Neural cell (in vitro differentiated cells): Measurements from ENCODE around the gene C5orf52. TPM values are rescaled to one million over a fixed set of nuclear protein-coding genes. Genes with fewer than 3 reads are reported as not detected.

ENCODE experiments used
- H2AFZ ChIP-seq: fragments of 200-600, 300-800 bp; sonication (generic), shearing (Covaris generic); 2 replicates; pipeline ENCODE4 v1.6.0; 2014; ENCODE audit warnings: low read depth, mild to moderate bottlenecking, antibody characterized with exemption, low read length, moderate library complexity
- H3F3A ChIP-seq: fragments of 200-600 bp; shearing (Covaris generic); 2 replicates; pipeline ENCODE4 v1.6.1; 2016; ENCODE audit warnings: mild to moderate bottlenecking, moderate library complexity, mixed read lengths, antibody characterized with exemption, low read length; ENCODE audit not compliant: insufficient read depth, poor library complexity, severe bottlenecking
- H3K27ac ChIP-seq: fragments of 200-600, 300-800 bp; sonication (generic), shearing (Covaris generic); 2 replicates; pipeline ENCODE4 v1.5.1; 2014; ENCODE audit warnings: mild to moderate bottlenecking, low read length, moderate library complexity
- H3K27me3 ChIP-seq: fragments of 300-800, 200-600 bp; sonication (generic), shearing (Covaris generic); 2 replicates; pipeline ENCODE4 v1.6.0; 2014; ENCODE audit warnings: mild to moderate bottlenecking, low read depth, low read length, moderate library complexity; ENCODE audit not compliant: insufficient read depth
- H3K36me3 ChIP-seq: fragments of 300-800, 200-600 bp; sonication (generic), shearing (Covaris generic); 2 replicates; pipeline ENCODE4 v1.5.1; 2014; ENCODE audit warnings: mild to moderate bottlenecking, antibody characterized with exemption, low read length, moderate library complexity; ENCODE audit not compliant: insufficient read depth
- H3K4me2 ChIP-seq: fragments of 300-800, 200-600 bp; sonication (generic), shearing (Covaris generic); 2 replicates; pipeline ENCODE4 v1.6.0; 2014; ENCODE audit warnings: mild to moderate bottlenecking, low read length
- H3K4me3 ChIP-seq: fragments of 300-800, 200-600 bp; sonication (generic), shearing (Covaris generic); 2 replicates; pipeline ENCODE4 v1.5.1; 2014; ENCODE audit warnings: mild to moderate bottlenecking, low read length, moderate library complexity
- H3K79me2 ChIP-seq: fragments of 200-600 bp; shearing (Covaris generic); replicated peaks from 2 replicates; pipeline ENCODE4 v1.6.0; 2014; ENCODE audit warnings: mild to moderate bottlenecking, low read length, moderate library complexity; ENCODE audit not compliant: insufficient read depth
- H3K9ac ChIP-seq: fragments of 300-800, 200-600 bp; sonication (generic), shearing (Covaris generic); 2 replicates; pipeline ENCODE4 v1.6.1; 2016; ENCODE audit warnings: mild to moderate bottlenecking, low read length, mixed read lengths
- H3K9me2 ChIP-seq: fragments of 200-600 bp; shearing (Covaris generic); 2 replicates; pipeline ENCODE4 v1.6.1; 2016; ENCODE audit warnings: mild to moderate bottlenecking, low read length, mixed read lengths; ENCODE audit not compliant: insufficient read depth
- H3K9me3 ChIP-seq: fragments of 200-600, 300-800 bp; sonication (generic), shearing (Covaris generic); 2 replicates; pipeline ENCODE4 v1.6.1; 2016; ENCODE audit warnings: mild to moderate bottlenecking, mixed run types, low read length, moderate library complexity, mixed read lengths
- H4K20me1 ChIP-seq: fragments of 200-600 bp; shearing (Covaris generic); 2 replicates; pipeline ENCODE4 v1.6.1; 2016; ENCODE audit warnings: mild to moderate bottlenecking, mixed run types; ENCODE audit not compliant: insufficient read depth
- EP300 ChIP-seq: fragments of 450-650 bp; conservative IDR thresholded peaks from 2 replicates; pipeline ENCODE4 v1.6.1; 2014; ENCODE audit warnings: antibody characterized with exemption, mild to moderate bottlenecking, moderate library complexity; ENCODE audit not compliant: poor library complexity, severe bottlenecking
- EZH2 ChIP-seq: fragments of 200-600, 300-800 bp; shearing (Covaris generic), sonication (generic); IDR thresholded peaks from 2 replicates; pipeline ENCODE4 v1.6.1; 2014; ENCODE audit warnings: antibody characterized with exemption, low read length, borderline replicate concordance, mild to moderate bottlenecking; ENCODE audit not compliant: insufficient read depth, poor library complexity, severe bottlenecking
- MXI1 ChIP-seq: fragments of 450-650 bp; conservative IDR thresholded peaks from 2 replicates; pipeline ENCODE4 v1.6.1; 2014; ENCODE audit warnings: antibody characterized with exemption, mild to moderate bottlenecking; ENCODE audit not compliant: poor library complexity, severe bottlenecking
- POLR2AphosphoS5 ChIP-seq: IDR thresholded peaks from 2 replicates; pipeline ENCODE4 v1.6.1; 2012
- RAD21 ChIP-seq: fragments of 450-650 bp; conservative IDR thresholded peaks from 2 replicates; pipeline ENCODE4 v1.6.1; 2014; ENCODE audit warnings: antibody characterized with exemption, mild to moderate bottlenecking, moderate library complexity
- SMC3 ChIP-seq: fragments of 450-650 bp; conservative IDR thresholded peaks from 2 replicates; pipeline ENCODE4 v1.6.1; 2014; ENCODE audit warnings: antibody characterized with exemption, mild to moderate bottlenecking, moderate library complexity; ENCODE audit not compliant: poor library complexity
- TAF1 ChIP-seq: IDR thresholded peaks from 2 replicates; pipeline ENCODE4 v1.6.1; 2012; ENCODE audit warnings: low read depth
- polyA plus RNA-seq: library from polyadenylated mRNA; depleted of rRNA; stranded (reverse); fragments of >200 nt; gene quantifications from 2 replicates; pipeline ENCODE4 v1.2.3, GENCODE V29; 2014
- TF ChIP-seq, protein P1 (sequence below): IDR thresholded peaks from 2 replicates; pipeline ENCODE4 v1.6.1; 2012; ENCODE audit warnings: borderline replicate concordance
- TF ChIP-seq, protein P2 (sequence below): fragments of 450-650 bp; IDR thresholded peaks from 2 replicates; pipeline ENCODE4 v1.5.1; 2014; ENCODE audit warnings: antibody characterized with exemption, mild to moderate bottlenecking, moderate library complexity; ENCODE audit not compliant: poor library complexity, severe bottlenecking

C5orf52 gene
- polyA plus RNA-seq, 1 donor from 2014 or later, result not detected

DNA sequence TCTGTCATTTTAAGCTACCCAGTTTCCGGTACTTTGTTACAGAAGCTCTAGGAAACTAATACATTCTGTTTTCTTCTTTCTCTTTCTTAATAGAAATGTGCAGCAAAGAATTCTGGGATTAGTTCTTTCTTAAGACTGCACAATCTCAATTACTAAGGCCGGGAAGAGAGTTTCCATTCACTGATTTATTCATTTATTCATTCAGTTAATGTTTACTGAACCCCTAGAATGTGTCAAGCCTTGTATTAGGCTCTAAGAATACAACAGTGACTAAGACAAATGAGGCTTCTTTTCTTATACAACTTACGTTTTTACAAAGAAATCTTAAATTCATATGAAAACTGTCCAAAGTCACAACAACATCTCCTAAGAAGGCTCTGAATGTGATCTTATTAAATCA is 32.4 kb downstream of the C5orf52 start:
- Histone ChIP-seq H3K27me3 (no peaks in the 10 kb centered on the region), H3K4me2 (no peak overlapping the region), H3K9ac (no peak overlapping the region), H3K9me3 (no peaks in the 10 kb centered on the region), H3K79me2 (no peaks in the 10 kb centered on the region), H3K9me2 (no peaks in the 10 kb centered on the region), H4K20me1 (no peaks in the 10 kb centered on the region), H3K4me3 (no peak overlapping the region), H3K36me3 (no peaks in the 10 kb centered on the region), H3F3A (no peaks in the 10 kb centered on the region), H3K27ac (no peak overlapping the region), H2AFZ (no peak overlapping the region)
- no peak for TF ChIP-seq MXI1
- no peak for TF ChIP-seq TAF1
- TF ChIP-seq, protein P1, sequence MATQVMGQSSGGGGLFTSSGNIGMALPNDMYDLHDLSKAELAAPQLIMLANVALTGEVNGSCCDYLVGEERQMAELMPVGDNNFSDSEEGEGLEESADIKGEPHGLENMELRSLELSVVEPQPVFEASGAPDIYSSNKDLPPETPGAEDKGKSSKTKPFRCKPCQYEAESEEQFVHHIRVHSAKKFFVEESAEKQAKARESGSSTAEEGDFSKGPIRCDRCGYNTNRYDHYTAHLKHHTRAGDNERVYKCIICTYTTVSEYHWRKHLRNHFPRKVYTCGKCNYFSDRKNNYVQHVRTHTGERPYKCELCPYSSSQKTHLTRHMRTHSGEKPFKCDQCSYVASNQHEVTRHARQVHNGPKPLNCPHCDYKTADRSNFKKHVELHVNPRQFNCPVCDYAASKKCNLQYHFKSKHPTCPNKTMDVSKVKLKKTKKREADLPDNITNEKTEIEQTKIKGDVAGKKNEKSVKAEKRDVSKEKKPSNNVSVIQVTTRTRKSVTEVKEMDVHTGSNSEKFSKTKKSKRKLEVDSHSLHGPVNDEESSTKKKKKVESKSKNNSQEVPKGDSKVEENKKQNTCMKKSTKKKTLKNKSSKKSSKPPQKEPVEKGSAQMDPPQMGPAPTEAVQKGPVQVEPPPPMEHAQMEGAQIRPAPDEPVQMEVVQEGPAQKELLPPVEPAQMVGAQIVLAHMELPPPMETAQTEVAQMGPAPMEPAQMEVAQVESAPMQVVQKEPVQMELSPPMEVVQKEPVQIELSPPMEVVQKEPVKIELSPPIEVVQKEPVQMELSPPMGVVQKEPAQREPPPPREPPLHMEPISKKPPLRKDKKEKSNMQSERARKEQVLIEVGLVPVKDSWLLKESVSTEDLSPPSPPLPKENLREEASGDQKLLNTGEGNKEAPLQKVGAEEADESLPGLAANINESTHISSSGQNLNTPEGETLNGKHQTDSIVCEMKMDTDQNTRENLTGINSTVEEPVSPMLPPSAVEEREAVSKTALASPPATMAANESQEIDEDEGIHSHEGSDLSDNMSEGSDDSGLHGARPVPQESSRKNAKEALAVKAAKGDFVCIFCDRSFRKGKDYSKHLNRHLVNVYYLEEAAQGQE, result no peak
- TF ChIP-seq EZH2, result no peak
- no peak for TF ChIP-seq SMC3
- TF ChIP-seq RAD21, result no peak
- no peak for TF ChIP-seq EP300
- TF ChIP-seq POLR2AphosphoS5, result no peak
- TF ChIP-seq, protein P2, sequence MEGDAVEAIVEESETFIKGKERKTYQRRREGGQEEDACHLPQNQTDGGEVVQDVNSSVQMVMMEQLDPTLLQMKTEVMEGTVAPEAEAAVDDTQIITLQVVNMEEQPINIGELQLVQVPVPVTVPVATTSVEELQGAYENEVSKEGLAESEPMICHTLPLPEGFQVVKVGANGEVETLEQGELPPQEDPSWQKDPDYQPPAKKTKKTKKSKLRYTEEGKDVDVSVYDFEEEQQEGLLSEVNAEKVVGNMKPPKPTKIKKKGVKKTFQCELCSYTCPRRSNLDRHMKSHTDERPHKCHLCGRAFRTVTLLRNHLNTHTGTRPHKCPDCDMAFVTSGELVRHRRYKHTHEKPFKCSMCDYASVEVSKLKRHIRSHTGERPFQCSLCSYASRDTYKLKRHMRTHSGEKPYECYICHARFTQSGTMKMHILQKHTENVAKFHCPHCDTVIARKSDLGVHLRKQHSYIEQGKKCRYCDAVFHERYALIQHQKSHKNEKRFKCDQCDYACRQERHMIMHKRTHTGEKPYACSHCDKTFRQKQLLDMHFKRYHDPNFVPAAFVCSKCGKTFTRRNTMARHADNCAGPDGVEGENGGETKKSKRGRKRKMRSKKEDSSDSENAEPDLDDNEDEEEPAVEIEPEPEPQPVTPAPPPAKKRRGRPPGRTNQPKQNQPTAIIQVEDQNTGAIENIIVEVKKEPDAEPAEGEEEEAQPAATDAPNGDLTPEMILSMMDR, result no peak

DNA sequence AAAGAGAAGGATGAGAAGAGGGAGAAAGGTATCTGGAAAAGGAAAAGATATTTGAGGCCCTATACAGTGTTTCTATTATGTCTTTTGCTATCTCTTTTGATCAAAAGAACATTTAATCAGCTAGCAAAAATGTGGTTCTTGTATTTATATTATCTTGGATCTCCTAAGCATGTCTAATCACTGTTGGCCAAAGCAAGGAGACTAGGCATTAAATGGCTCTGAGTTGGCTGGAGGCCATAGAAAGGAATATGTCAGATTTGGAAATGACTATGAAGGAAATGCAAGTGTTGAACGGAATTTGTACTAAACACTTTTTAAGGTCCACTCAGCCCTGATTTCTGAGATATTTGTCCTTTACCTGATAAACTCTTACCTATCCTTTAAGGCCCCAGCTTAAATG is 37.5 kb downstream of the C5orf52 start:
- Histone ChIP-seq H3F3A (no peaks in the 10 kb centered on the region), H3K9ac (no peak overlapping the region), H3K79me2 (no peaks in the 10 kb centered on the region), H3K4me3 (no peak overlapping the region), H3K4me2 (no peak overlapping the region), H3K27ac (no peak overlapping the region), H3K27me3 (no peaks in the 10 kb centered on the region), H2AFZ (no peak overlapping the region), H3K9me3 (no peaks in the 10 kb centered on the region), H4K20me1 (no peaks in the 10 kb centered on the region), H3K9me2 (no peaks in the 10 kb centered on the region), H3K36me3 (no peaks in the 10 kb centered on the region)
- TF ChIP-seq POLR2AphosphoS5, result no peak
- no peak for TF ChIP-seq EZH2
- no peak for TF ChIP-seq TAF1
- TF ChIP-seq, protein P2, result no peak
- TF ChIP-seq RAD21, result no peak
- no peak for TF ChIP-seq EP300
- TF ChIP-seq, protein P1, result no peak
- TF ChIP-seq SMC3, result no peak
- no peak for TF ChIP-seq MXI1
